NCI-H510A (cell line): ENCODE measurements around the gene POLD3.

Experiments used
- DNase-seq: peaks from one replicate; lab custom pipeline; 2025; lab: John Stamatoyannopoulos, UW

Gene POLD3

DNA sequence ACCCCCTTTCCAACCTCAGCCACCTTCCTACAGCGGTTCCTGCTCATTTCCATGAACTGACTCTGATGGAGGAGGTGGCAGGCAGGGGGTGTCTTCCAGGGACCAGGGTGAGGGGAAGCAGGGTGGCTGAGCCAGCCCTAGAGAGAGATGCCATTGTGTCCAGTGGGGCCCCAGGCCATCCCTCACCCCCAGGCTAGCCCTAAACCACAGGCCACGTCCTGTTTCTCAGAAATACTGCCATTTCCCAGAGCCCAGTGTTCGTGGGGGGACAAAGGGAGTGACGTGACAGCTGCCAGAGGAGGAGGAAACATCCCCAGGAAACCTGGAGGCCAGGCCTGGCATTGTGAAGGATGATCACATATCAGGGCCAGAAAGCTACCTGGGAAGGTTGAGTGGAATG lies 99.4 kb downstream of the POLD3 start:
- no peak for DNase-seq
